Heart right ventricle (tissue), 16 donors: ENCODE data around the gene OR7G2. TPM values are rescaled to one million over a fixed set of nuclear protein-coding genes. Genes with fewer than 3 reads are reported as not detected.

Source experiments
- ATAC-seq, 8 donors: fragments of 200-7000 bp; cut with Tn5 transposase; one replicate each; pipeline ENCODE4 v1.9.1; 2020; ENCODE audit warnings: mild to moderate bottlenecking in 8 of 8, moderate library complexity in 8 of 8, moderate number of reproducible peaks in 1 of 8
- DNase-seq, 2 donors: peaks; one replicate each; pipeline ENCODE4 v3.0.0-alpha.2; 2020
- H3K27ac ChIP-seq, 10 donors: fragments of 200-600 bp; sonication (generic) in 2 of 10; one replicate each; pipeline versions ENCODE4 v1.5.0 to v1.8.0; 2020 to 2022; ENCODE audit warnings: mild to moderate bottlenecking in 3 of 10
- H3K27me3 ChIP-seq, 7 donors: fragments of 200-600 bp; one replicate each; pipeline ENCODE4 v1.8.0; 2021 to 2022; ENCODE audit warnings: mild to moderate bottlenecking in 2 of 7
- H3K36me3 ChIP-seq, 9 donors: fragments of 200-600 bp; sonication (generic) in 1 of 9; one replicate each; pipeline versions ENCODE4 v1.5.0 to v1.8.0; 2020 to 2022; ENCODE audit warnings: mild to moderate bottlenecking in 2 of 9
- H3K4me1 ChIP-seq, 9 donors: fragments of 200-600 bp; sonication (generic) in 1 of 9; one replicate each; pipeline versions ENCODE4 v1.5.0 to v1.8.0; 2020 to 2022; ENCODE audit warnings: mild to moderate bottlenecking in 4 of 9
- H3K4me3 ChIP-seq, 10 donors: fragments of 200-600 bp; sonication (generic) in 2 of 10; one replicate each; pipeline versions ENCODE4 v1.5.0 to v1.8.0; 2020 to 2022; ENCODE audit warnings: mild to moderate bottlenecking in 7 of 10, moderate library complexity in 2 of 10
- H3K9me3 ChIP-seq, 11 donors: fragments of 200-600 bp in 10 of 11; sonication (generic) in 2 of 11; one replicate each; pipeline versions ENCODE4 v1.5.0 to v1.8.0; 2013 to 2022; ENCODE audit warnings: mild to moderate bottlenecking in 2 of 11, control low read depth in 1 of 11, moderate library complexity in 1 of 11
- CTCF ChIP-seq, 9 donors: fragments of 200-600 bp; sonication (generic) in 2 of 9; IDR thresholded peaks; one replicate each; pipeline versions ENCODE4 v1.5.0 to v1.8.0; 2021 to 2022; ENCODE audit warnings: antibody characterized with exemption in 9 of 9, mild to moderate bottlenecking in 5 of 9, moderate library complexity in 1 of 9
- WGBS, 2 donors: extraction: QIAGEN DNeasy Blood & Tissue Kit; methylation state at CpG; one replicate each; pipeline ENCODE4 v1.1.7; 2013; ENCODE audit warnings: inconsistent platforms in 1 of 2; 5-methylcytosine and 5-hydroxymethylcytosine counted together
- intact Hi-C, 10 donors: fragments of 100-400 bp; cut with DNase I; formaldehyde crosslinking; loops; one replicate each; pipeline versions ENCODE4 v1.11.1 to v1.14.2; 2022
- polyA plus RNA-seq, 2 donors: library from polyadenylated mRNA; stranded (reverse); fragments of 200-250 nt; gene quantifications; one replicate each; pipeline ENCODE4 v1.2.3, GENCODE V29; 2013
- total RNA-seq, 10 donors: library from RNA; stranded (reverse); fragmentation: NEBNext Ultra II Directional in 3 of 10; extraction: Animal tissue kit (Norgen Biotek cat#: 25700) in 3 of 10; gene quantifications; one replicate each; pipeline versions ENCODE4 v1.2.1 to v1.2.4, GENCODE V29; 2021 to 2023
- donor health status: Arrhythmogenic right ventricular cardiomyopathy.
- donor health status: ischemic (EF 13 %, LVEDD 7.1; RV severe dilation, severe dysfunction).
- donor health status: healthy with polysubstance abuse.
- donor health status: DM: no; HTN: yes; CAD: no.
- donor health status: DM: no; HTN: no; CAD: no.
- donor health status: ischemic (EF 25% LVEDD 6.9; RV normal size, moderate dysfunction).
- donor health status: ischemic (EF 25% LVEDD 5.7; RV mildly dilated, moderate dysfunction).
- donor health status: healthy.
- donor health status: DM: yes; HTN: yes; CAD: no.
- donor health status: Ischemic cardiomyopathy.
- donor health status: ischemic (EF 35%, LVEDD 5.7; RV mildly dilated, moderate dysfunction).
- donor health status: nonischemic (EF 11% LVEDD 7.7; RV severe dilation, severe dysfunction).
- donor health status: DM: yes; HTN: yes; CAD: no.
- donor health status: PGD.
- donor health status: ischemic (EF 29% LVEDD 5.4; RV normal size, mild dysfunction).
- donor health status: nonischemic (EF 23%, LVEDD 6.1; RV moderate dilation, normal function).

OR7G2 gene
- total and polyA plus RNA-seq, 12 donors: not detected

DNA sequence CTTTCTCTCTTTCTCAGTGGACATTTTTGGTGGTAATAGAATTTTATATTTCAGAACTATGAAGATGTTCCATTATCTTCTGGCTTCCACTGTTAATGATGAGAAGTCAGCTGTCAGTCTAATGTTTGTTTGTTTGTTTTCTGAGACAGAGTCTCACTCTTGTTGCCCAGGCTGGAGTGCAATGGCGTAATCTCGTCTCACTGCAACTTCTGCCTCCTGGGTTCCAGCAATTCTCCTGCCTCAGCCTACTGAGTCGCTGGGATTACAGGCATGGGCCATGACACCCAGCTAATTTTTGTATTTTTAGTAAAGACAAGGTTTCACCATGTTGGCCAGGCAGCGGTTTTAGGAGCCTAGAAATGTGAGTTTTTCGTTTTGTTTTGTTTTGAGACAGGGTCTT lies 37.6 kb upstream of the OR7G2 start:
- whole genome bisulfite sequencing, 2 donors: 97 to 98% methylated on average over 5 of the region's 5 CpGs
- peaks cover 0 to 30% (median 21%) of the 10 kb centered on the region in 9 donors for H3K4me1 ChIP-seq
- no peak overlapping the region for H3K4me3 ChIP-seq
- intact Hi-C loops: loop anchor here in 5 of 10 donors (10.0 kb wide), 4 partner anchors 160 to 650 kb away; partner anchors contain the start of genes ZNF266 (in 1 of the 5) and ZNF699 (in 1 of the 5)
- TF ChIP-seq CTCF (IDR thresholded peaks at IDR 0.05): no peak
- DNase-seq: no peak
- no peak for ATAC-seq
- no peaks in the 10 kb centered on the region for H3K27me3 ChIP-seq
- H3K9me3 ChIP-seq: peaks cover 0 to 32% (median 17%) of the 10 kb centered on the region in 11 donors
- peaks cover 0 to 27% (median 0%) of the 10 kb centered on the region in 9 donors for H3K36me3 ChIP-seq
- no peak overlapping the region for H3K27ac ChIP-seq

DNA sequence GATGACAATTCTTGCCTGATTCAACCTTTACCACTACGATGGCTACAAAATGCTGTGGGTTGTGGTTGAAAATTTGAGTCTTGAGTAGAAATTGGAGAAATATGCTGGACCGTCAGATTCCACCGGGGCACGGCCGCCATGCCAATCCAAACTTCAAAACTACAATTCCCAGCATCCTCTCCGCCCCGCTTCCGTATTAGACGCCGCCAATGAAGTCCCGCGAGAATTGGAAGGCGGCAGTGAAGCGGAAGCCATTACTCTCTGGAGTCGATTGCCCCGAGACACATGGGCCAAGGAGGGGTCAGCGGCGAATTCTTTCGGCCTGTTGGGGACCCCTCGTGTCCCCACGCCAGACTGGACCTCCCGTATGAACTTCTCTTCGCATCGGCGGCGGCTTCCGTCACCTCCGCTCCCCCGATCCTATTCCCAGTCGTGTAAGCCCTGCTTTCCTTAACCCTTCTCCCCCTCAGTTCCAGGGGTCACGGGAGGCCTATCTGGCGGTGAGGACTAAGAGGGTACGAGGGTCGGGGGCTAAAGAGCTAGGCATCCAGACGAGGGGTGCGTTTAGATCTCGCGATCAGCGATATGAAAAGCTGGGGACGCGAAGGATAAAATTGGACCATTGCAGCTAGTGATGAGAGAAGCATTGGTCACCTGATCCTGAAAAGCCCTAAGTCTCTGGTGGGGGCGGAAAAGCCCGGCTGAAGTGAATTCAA lies 33.0 kb upstream of the OR7G2 start, which contains the start of gene ZNF317:
Gene ZNF317 (plus strand): TSS at position 239 of the 716 bp plus-strand sequence. CDS start 15,620 bp downstream, outside the sequence.
- Histone ChIP-seq H3K9me3 (peaks cover 0 to 19% (median 11%) of the 10 kb centered on the region in 11 donors), H3K27ac (peak within 1 kb of the TSS; percentile 59 to 94 (median 90)), H3K4me3 (peak within 1 kb of the TSS; percentile 64 to 95 (median 84)), H3K27me3 (no peaks in the 10 kb centered on the region), H3K36me3 (peaks cover 0 to 11% (median 0%) of the 10 kb centered on the region in 9 donors), H3K4me1 (peaks cover 0 to 30% (median 21%) of the 10 kb centered on the region in 9 donors)
- intact Hi-C loops: loop anchor here in 5 of 10 donors (2.0 to 10.0 kb wide), 5 partner anchors 164 to 654 kb away; partner anchors contain the start of genes ZNF699 (in 2 of the 5) and ZNF266 (in 1 of the 5)
- DNase-seq: peak; percentile 88 to 95
- TF ChIP-seq CTCF (IDR thresholded peaks at IDR 0.05): no peak
- WGBS, 2 donors: 0 to 1% methylated on average over 43 of the region's 43 CpGs
- ATAC-seq: peak; percentile 97 to 99 (median 98)

DNA sequence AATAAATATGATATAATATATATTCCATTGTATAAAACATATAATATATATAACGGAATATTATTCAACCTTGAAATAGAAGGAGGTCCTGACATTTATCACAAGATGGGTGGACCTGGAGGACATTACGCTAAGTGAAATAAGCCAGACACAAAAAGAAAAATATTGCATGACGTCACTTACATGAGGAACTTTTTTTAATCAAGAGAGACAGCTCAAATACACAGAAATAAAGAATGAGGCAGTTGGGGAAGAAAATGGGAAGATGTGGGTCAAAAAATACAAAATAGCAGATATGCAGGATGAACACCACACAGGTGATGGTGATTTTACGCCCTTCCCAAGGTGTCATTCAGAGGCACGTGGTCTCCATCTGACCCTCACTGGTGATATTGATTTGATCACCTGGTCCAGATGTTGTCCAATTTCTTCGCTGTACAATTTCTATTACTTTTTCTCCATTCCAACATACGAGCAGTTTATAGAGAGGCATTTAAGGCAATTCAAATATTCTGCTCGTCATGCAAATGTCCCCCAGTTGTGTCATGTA lies 32.4 kb upstream of the OR7G2 start:
- H3K4me3 ChIP-seq: peak overlapping the region; percentile 64 to 95 (median 84)
- 28 to 30% methylated on average over 8 of the region's 8 CpGs for WGBS, 2 donors
- intact Hi-C loops: loop anchor here in 7 of 10 donors (2.0 to 10.0 kb wide), 8 partner anchors 65 to 655 kb away; partner anchors contain the start of genes ZNF266 (in 2 of the 7) and ZNF699 (in 2 of the 7)
- no peaks in the 10 kb centered on the region for H3K27me3 ChIP-seq
- no peak for TF ChIP-seq CTCF (IDR thresholded peaks at IDR 0.05)
- H3K4me1 ChIP-seq: peaks cover 0 to 30% (median 21%) of the 10 kb centered on the region in 9 donors
- no peak for DNase-seq
- H3K36me3 ChIP-seq: peaks cover 0 to 5% (median 0%) of the 10 kb centered on the region in 9 donors
- peaks cover 0 to 13% (median 4%) of the 10 kb centered on the region in 11 donors for H3K9me3 ChIP-seq
- peak in 4 of 8 donors; percentile 3 to 45 (median 6) for ATAC-seq
- peak overlapping the region in 9 of 10 donors; percentile 78 to 94 (median 91) for H3K27ac ChIP-seq

GRCh38 chr19:9132422-9132821 lies 25.1 kb upstream of the OR7G2 start:
- WGBS, 2 donors: 56% methylated on average over 5 of the region's 5 CpGs
- DNase-seq (no peak), ATAC-seq (no peak)
- Histone ChIP-seq H3K9me3 (no peaks in the 10 kb centered on the region), H3K27ac (no peak overlapping the region), H3K36me3 (no peaks in the 10 kb centered on the region), H3K27me3 (peaks cover 0 to 42% (median 17%) of the 10 kb centered on the region in 7 donors), H3K4me1 (no peaks in the 10 kb centered on the region), H3K4me3 (no peak overlapping the region)
- intact Hi-C loops: loop anchor here in 5 of 10 donors (5.0 to 10.0 kb wide), 5 partner anchors 72 to 885 kb away; partner anchors contain the start of gene ZNF266 (in 1 of the 5)
- no peak for TF ChIP-seq CTCF (IDR thresholded peaks at IDR 0.05)
